HG02759 (cell line): ENCODE data around the gene IER5L.
"Not testable (repeated sequence)": the region's sequence is repeated elsewhere in the genome, so short reads cannot be mapped to it uniquely, and the experiment has no call there.

ENCODE experiments used
- ATAC-seq: cut with Tn5 transposase; IDR thresholded peaks from one replicate; pipeline ENCODE4 v1.9.1; 2021; ENCODE audit warnings: mild to moderate bottlenecking, moderate library complexity; ENCODE audit not compliant: unreplicated experiment

Gene IER5L

DNA sequence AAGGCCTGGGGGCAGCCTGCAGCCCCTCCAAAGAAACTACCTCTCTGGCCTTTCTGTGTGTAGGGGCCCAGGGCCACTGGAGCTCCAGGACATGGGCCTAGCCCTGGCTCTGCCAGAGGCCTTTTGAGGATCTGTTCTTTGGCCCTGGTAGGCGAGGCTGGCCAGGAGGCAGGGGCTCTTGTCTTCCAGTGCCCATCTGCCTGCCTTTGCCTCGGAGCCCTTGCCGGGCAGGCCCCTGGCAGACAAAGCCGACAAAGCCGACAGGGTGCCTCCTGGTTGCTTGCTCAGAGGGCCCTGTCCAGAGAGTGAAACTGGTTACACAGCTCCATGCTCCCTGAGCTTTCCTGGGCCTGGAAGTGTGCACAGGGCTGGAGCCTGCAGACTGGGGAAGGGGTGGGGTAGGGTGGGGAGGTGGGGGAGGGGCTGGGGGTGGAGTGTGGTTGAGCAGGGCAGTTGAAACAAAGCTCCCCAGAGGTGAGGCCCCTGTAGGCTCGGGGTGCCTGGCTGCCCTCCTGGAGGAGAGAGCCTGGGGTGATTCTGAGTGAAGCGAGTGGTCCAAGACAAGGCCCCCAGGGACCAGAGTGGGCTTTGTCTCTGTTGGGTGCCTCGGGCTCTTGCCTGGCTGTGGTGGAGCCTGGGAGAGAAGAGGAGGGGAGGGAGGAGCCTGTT is 37.5 kb downstream of the IER5L start:
- peak; percentile 24 for ATAC-seq

DNA sequence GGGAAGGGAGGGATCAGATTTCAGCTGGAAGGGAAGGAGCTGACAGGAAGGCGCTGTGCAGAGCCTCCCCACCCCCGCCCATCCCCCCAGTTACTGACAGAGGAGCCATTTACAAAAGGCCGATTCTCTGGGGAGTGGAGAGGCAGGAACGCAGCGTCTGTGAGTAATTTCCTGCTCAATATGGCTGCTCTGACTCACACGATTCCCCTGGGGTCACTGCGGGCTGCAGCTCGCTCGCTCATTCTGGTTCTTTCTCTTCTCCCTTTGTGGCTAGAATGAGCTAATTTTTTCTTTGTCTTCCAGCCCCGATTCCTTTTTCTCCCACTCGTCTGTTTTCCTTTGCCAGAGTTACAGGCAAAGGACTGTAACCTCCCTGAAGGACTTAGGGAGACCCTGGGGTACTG is 38.1 kb downstream of the IER5L start:
- ATAC-seq, result peak; percentile 68

GRCh38 chr9:129139233-129139992 is 38.6 kb downstream of the IER5L start:
- ATAC-seq, result peak; percentile 3

DNA sequence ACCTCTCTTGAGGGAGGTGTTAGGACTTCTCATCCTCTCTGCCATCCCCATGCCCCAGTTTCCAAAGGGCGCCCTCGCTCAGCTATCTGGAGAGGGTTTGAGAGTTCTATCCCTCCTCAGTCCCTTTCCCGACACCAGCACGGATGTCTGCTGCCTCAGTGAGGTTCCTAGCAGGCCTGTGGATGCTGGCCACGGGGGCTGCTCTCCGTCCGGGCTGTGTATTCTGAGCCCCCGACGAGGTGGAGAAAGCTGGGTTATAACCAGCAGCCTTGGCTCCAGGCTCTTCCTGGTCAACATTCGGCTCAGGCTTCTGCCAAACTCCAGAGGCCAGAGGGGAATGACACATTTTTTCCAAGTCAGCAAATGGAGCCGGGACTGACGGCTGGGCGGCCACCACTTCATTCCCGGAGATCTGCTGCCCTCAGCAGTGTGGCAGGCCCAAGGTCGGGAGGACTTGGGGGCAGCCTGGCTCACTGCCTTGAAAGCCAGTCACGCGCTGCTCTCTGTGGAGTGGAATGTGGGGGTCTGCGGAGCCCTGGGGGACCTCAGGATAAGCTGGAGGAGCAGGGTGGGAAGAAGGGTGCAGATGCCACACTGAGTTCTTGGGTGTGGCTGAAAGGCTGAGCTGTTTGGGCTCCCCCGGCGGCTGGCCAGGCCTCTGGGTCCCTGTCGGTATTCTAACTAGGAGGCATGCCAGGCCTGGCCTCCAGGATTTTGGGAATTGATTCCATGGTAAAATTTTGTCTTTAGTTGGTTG is 39.4 kb downstream of the IER5L start:
- no peak for ATAC-seq

DNA sequence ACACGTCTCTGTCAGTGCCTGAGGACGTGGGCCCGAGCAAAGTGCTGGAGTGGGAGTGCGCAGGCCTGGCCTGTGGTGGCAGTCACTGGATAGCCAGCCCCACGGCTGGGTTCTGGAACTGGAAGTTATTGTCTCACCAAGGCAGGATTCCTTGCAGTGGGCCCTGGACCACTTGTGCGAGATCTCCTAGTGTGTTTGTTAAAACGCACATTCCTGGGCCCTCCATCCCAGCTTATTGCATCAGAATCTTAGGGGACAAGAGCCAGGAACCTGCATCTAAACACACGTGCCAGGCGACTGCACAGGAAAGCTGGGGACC is 40.0 kb downstream of the IER5L start:
- ATAC-seq, result no peak

DNA sequence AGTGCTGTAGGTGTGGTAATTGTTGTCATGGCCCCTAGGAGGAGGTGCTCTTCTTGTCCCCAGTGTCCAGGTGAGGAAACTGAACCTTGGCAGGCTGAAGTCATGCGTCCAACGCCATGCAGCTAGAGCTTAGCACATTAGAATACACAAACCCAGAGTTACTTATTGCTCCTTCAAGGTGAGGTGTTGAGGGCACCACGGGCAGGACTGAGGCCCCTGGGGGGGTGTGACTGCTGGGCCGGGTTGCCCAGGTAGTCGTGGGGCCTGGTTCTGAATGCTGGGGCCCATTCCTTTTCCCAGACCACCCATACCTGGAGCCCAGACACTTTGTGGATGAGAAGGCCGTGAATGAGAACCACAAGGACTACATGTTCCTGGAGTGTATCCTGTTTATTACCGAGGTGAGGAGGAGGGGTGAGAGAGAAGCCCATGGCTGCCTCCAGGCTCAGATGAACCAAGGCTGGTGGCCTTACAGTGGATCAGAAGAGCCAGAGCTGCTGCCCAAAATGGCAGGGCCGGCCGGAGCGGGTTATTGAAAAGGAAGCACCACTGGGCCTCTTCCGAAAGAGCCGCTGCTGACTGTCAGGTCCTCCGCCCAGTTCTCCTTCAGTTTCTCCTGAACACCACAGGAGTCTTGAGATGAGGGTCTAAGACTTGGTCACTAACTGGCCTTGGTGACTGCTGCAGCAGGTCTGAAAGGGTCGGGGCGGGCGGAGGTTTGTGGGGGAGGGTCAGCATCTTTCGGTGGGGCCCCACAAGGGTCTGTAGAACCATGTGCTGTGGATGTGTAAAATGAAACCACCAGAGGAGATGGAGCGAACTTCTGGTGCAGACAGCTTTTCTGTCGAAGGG is 40.5 kb downstream of the IER5L start:
- no peak for ATAC-seq

- no peak for ATAC-seq
Measured at GRCh38 chr9:129136446-129137035, 41.5 kb downstream of the IER5L start.

- no peak for ATAC-seq
Measured at GRCh38 chr9:129135476-129135875, 42.6 kb downstream of the IER5L start.

DNA sequence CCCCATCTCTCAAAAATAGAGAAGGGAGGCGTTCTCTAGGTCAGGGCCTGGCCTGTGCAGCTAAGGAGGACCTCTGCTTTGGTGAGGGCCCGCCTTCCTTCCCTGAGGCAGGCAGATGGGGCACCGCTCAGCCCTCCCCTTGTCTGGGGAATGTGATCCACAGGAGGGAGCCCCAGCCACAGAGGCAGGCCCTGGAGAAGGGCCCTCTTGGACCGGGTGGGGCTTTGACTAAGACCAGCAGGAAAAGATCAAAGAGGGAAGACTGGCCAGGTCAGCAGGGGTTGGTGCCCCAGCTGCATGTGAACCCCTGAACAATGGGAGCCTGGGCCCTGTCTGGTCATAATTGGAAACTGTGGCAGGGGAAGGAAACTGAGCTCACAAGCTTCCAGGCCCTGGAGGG is 45.0 kb downstream of the IER5L start:
- ATAC-seq, result no peak

DNA sequence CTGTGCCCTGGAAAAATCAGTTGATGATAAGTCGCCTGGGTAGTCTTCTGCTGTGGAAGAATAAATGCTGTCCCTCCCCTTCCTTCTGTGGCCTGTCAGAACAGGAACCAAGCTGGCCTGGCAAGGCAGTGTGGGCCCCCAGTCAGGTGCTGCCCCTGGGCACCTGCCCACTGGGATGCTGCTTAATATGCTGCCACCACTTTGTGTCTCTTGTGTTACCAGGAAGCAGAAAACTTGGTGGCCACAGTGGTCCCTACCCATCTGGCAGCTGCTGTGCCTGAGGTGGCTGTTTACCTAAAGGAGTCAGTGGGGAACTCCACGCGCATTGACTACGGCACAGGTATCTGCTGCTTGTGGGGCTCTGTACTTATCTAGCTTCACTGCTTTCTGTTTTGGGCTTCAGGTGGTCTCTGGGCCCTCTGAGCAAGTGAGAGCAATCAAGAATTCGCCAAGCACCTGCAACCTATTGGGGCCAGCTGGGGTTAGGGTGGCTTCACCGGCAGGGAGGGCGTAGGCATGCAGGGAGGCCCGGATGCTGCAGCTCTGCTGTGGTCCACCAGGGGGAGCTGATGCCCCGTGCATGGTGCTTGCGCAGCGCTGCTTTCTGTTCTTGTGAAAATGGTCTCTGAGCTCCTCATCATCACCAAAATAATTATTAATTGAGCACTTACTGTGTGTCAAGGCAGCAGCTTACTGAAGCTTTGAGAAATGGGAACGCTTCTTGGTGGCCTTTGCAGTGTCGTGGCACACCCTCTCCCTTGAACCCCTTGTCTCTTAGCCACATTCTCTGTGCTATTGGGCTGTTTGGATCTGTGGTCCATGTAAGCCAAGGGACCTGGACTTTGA is 46.5 kb downstream of the IER5L start:
- ATAC-seq, result no peak

DNA sequence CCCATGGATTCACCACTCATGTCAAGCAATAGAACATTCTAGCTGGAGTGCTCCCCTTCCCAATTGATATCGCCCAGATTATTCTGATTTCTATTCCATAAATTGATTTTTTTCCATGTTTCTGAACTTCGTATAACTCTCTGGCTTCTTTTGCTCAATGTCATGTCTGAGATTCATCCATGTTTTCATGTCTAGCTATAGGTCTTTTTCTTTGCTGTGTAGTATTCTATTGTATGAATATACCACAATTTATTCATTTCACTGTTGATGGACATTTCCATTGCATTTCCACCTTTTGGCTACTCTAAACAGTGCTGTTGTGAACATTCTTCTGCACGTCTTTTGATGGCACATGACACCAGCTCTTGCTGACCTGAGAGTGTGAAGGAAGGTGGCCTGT is 47.3 kb downstream of the IER5L start:
- ATAC-seq, result no peak

DNA sequence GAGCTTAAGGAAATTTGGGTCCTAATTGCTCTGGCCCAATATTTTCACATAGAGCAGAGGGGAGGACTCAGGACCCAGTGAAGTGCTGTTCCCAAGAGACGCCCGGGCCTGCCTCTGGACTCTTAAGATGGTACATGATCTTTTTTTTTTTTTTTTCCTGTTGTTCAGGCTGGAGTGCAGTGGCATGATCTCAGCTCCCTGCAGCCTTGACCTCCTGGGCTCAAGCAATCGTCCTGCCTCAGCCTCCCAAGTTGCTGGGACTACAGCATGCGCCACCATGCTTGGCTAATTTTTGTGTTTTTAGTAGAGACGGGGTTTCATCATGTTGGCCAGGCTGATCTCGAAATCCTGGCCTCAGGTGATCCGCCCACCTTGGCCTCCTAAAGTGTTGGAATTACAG is 47.8 kb downstream of the IER5L start:
- ATAC-seq, result not testable (repeated sequence)

DNA sequence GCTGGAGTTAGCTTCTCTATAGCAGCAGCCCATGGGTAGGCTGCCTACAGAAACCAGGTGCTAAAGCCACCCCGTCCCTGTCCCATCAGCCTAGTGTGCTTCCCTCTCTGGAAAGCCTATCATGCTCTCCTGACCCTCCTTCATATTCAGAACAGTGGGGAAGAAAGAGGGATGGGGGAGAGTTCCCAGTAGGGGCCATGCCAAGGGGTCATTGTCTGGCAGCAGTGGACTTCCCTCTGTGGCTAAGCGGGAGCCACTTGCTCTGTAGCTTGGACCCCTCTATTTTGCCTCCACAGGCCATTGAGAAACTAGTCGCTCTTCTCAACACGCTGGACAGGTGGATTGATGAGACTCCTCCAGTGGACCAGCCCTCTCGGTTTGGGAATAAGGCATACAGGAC is 49.4 kb downstream of the IER5L start:
- ATAC-seq, result no peak

DNA sequence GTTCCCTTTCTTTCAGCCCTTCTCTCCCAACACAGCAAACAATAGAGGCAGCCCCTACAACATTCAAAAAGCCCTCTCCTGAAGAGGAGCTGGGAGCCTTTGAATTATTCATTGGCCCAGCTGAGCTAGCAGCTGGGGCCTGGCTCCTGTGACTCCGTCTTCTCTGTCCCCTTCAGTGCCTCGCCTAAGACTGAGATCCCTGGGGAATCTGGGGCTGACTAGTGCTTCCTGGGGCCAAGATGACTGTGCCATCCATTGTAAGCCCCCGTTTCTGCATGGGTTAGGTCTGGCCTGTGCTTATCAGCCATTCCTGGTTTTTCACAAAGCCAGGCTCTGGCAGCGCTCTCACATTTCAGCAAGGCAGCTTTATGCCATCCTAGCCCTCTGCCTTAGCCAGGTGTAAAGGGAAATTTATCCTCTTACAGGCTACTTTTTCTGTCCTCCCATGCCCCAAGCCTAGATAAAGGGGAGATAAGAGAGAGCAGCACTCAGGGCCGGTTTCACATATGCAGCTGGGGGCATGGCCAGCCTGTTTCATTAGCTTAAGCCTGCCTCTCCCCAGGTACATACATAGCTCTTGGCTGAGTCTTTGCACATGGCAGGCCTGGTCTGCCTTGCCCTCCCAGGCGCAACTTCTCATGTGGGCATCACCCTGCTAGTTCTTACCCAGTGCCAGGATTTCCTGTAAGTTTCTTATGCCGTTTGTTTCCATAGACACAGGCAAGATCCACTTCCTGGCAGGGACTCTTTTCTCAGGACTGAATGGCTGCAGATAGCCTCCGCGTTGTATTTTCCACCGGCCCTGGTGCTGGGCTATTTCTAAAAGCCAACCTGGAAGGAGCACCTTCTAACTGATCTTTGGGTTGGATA is 51.1 kb downstream of the IER5L start:
- ATAC-seq, result no peak
